ENCODE measurements around the gene CPO. TPM values are rescaled to one million over a fixed set of nuclear protein-coding genes. Genes with fewer than 3 reads are reported as not detected.

CPO gene
- total RNA-seq, 1 donor from 2014 or later, result not detected

DNA sequence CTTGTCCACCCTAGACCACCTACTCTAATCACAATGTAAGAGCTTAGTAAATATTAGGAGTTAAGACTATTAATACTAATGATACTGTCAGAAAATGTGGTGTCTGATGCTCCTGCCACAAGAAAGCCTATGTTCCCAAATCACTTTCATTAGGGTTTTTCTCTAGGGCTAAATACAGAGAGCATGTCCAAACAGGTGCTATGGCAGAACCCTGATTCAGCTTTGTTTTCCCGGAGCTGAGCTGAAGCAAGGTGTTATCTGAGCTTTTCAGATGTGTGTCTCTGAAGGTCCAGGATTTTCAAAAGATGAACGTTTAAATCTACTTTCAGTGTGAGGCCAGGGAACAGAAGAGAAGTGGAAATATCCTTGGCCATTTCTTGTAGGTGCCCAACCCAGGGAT is 40.6 kb downstream of the CPO start:
- Histone ChIP-seq H3K27me3 (ENCODE audit: control insufficient read depth, insufficient read depth, low read length) (no peaks in the 10 kb centered on the region), H3K4me3 (ENCODE audit: low read depth, low read length) (no peak overlapping the region), H3K36me3 (ENCODE audit: control insufficient read depth, insufficient read depth, low read length) (no peaks in the 10 kb centered on the region)
- no peak for DNase-seq (ENCODE audit: low read depth)
- TF ChIP-seq, protein P1, sequence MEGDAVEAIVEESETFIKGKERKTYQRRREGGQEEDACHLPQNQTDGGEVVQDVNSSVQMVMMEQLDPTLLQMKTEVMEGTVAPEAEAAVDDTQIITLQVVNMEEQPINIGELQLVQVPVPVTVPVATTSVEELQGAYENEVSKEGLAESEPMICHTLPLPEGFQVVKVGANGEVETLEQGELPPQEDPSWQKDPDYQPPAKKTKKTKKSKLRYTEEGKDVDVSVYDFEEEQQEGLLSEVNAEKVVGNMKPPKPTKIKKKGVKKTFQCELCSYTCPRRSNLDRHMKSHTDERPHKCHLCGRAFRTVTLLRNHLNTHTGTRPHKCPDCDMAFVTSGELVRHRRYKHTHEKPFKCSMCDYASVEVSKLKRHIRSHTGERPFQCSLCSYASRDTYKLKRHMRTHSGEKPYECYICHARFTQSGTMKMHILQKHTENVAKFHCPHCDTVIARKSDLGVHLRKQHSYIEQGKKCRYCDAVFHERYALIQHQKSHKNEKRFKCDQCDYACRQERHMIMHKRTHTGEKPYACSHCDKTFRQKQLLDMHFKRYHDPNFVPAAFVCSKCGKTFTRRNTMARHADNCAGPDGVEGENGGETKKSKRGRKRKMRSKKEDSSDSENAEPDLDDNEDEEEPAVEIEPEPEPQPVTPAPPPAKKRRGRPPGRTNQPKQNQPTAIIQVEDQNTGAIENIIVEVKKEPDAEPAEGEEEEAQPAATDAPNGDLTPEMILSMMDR (IDR thresholded peaks at IDR 0.05; ENCODE audit: insufficient read depth, low read length, poor library complexity, severe bottlenecking), result no peak

DNA sequence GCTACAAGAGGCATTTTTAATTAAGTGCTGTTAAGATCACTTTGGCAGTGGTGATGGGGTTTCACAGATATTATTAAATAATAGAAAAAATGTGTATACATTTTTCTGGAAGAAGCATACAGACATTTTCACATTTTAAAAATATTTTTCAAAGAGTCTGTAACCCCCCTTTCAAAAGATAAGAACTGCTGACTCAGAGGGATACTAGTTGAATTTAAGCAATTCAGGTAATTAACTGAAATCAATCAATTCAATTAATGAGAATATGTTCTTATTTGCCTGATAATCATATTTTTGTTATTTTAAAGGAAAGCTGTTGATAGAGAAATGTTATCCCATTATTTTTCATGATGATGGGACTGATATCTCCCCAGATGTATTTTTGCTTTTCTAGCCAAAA is 41.1 kb downstream of the CPO start:
- no peaks in the 10 kb centered on the region for H3K36me3 ChIP-seq (ENCODE audit: control insufficient read depth, insufficient read depth, low read length)
- TF ChIP-seq, protein P1 (IDR thresholded peaks at IDR 0.05; ENCODE audit: insufficient read depth, low read length, poor library complexity, severe bottlenecking), result no peak
- DNase-seq (ENCODE audit: low read depth), result no peak
- no peaks in the 10 kb centered on the region for H3K27me3 ChIP-seq (ENCODE audit: control insufficient read depth, insufficient read depth, low read length)
- H3K4me3 ChIP-seq (ENCODE audit: low read depth, low read length), result no peak overlapping the region

DNA sequence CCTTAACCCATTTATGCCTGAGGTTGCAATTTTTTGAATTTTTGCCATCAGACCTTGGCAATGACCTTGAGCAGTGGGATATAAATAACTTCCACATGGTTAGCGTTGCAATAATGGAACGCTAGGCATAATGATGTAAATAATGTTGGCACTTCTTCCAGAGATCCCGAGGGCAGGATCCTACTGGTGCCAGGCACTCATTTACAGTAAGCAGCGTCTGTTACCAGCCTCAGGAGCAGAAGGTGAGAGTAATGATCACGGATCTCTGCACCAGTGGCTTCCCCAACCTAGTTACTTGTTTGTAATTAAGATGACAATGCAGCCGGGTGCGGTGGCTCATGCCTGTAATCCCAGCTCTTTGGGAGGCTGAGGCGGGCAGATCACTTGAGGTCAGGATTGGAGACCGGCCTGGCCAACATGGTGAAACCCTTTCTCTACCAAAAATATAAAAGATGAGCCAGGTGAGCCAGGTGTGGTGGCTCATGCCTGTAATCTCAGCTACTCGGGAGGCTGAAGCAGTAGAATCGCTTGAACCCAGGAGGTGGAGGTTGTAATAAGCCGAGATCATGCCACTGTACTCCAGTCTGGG is 41.9 kb downstream of the CPO start:
- no peak overlapping the region for H3K4me3 ChIP-seq (ENCODE audit: low read depth, low read length)

DNA sequence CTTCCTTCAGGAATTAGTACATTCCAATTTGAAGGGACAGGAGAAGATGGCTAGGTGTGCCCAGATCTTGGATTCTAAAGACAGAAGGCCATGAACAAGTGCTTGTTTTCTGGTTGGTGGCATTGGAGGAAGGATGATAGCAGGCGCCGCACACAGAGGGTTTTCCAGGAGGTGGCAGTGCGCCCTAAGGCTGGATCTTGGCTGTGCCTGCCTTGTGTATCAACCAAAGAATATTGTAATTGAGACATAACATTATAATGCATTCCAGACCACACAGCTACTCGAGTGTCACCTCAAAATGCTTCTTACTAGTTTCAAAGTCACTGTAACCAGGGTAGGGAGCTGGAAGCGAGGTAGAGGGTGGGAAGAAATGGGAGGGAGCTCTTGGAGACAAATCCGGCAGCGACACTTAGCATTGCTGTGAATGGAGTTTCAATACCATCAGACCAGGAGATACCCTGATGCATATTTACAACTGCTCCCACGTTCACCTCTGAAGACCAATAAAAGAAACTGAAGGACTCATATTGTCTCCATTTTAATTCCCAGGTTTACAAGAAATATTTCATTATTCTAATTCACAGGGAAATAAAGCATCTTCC is 42.5 kb downstream of the CPO start:
- TF ChIP-seq, protein P1 (IDR thresholded peaks at IDR 0.05; ENCODE audit: insufficient read depth, low read length, poor library complexity, severe bottlenecking), result peak; percentile 87
- H3K36me3 ChIP-seq (ENCODE audit: control insufficient read depth, insufficient read depth, low read length), result no peaks in the 10 kb centered on the region
- no peaks in the 10 kb centered on the region for H3K27me3 ChIP-seq (ENCODE audit: control insufficient read depth, insufficient read depth, low read length)
- no peak overlapping the region for H3K4me3 ChIP-seq (ENCODE audit: low read depth, low read length)
- DNase-seq (ENCODE audit: low read depth), result peak; percentile 1

More for the DNA sequence above, 41.9 kb downstream of the CPO start:
- TF ChIP-seq, protein P1 (IDR thresholded peaks at IDR 0.05; ENCODE audit: insufficient read depth, low read length, poor library complexity, severe bottlenecking), result no peak
- no peak for DNase-seq (ENCODE audit: low read depth)
- no peaks in the 10 kb centered on the region for H3K36me3 ChIP-seq (ENCODE audit: control insufficient read depth, insufficient read depth, low read length)
- H3K27me3 ChIP-seq (ENCODE audit: control insufficient read depth, insufficient read depth, low read length), result no peaks in the 10 kb centered on the region

DNA sequence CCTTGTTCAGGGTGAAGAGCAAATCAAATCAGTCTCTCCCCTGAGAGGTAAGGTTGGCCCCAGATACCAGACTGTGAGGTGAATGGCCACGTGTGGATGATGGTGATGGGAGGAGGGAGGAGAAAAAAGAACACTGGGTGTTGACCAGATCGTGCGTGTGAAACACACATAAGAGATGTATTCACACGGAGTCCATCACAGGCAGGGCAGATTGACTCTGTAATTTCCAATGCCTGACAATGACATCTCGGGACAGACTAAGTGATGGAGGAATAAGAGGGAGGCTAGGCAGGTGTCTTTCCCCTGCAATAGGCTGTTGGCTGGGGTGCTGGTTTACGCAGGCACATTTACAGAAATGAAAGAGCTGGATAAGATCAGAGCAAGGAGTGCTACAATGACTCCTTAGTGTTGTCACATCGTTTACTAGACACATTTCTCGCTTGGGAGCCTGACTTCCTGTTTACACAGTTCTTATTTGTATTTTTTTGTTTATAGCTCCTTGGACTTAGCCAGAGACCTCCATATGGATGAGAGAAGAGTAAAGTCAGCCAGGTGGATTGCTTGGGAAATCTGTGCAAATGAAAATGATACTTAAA is 43.1 kb downstream of the CPO start:
- DNase-seq (ENCODE audit: low read depth), result no peak
- Histone ChIP-seq H3K36me3 (ENCODE audit: control insufficient read depth, insufficient read depth, low read length) (no peaks in the 10 kb centered on the region), H3K4me3 (ENCODE audit: low read depth, low read length) (no peak overlapping the region), H3K27me3 (ENCODE audit: control insufficient read depth, insufficient read depth, low read length) (no peaks in the 10 kb centered on the region)
- TF ChIP-seq, protein P1 (IDR thresholded peaks at IDR 0.05; ENCODE audit: insufficient read depth, low read length, poor library complexity, severe bottlenecking), result no peak

Data from kidney epithelial cell (primary cell).